ENCODE results near the gene ITSN1.

- TF ChIP-seq, protein P1, sequence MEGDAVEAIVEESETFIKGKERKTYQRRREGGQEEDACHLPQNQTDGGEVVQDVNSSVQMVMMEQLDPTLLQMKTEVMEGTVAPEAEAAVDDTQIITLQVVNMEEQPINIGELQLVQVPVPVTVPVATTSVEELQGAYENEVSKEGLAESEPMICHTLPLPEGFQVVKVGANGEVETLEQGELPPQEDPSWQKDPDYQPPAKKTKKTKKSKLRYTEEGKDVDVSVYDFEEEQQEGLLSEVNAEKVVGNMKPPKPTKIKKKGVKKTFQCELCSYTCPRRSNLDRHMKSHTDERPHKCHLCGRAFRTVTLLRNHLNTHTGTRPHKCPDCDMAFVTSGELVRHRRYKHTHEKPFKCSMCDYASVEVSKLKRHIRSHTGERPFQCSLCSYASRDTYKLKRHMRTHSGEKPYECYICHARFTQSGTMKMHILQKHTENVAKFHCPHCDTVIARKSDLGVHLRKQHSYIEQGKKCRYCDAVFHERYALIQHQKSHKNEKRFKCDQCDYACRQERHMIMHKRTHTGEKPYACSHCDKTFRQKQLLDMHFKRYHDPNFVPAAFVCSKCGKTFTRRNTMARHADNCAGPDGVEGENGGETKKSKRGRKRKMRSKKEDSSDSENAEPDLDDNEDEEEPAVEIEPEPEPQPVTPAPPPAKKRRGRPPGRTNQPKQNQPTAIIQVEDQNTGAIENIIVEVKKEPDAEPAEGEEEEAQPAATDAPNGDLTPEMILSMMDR (IDR thresholded peaks at IDR 0.05) = no peak
- no peak for TF ChIP-seq POLR2AphosphoS5 (IDR thresholded peaks at IDR 0.05; ENCODE audit: low read depth, low read length)
Observed at GRCh38 chr21:33858667-33859372, 216.5 kb downstream of the ITSN1 start.
